Mononuclear cell (primary cell): ENCODE data around the gene PRKG2. TPM values are rescaled to one million over a fixed set of nuclear protein-coding genes. Genes with fewer than 3 reads are reported as not detected.

Source experiments
- total RNA-seq: library from RNA; depleted of rRNA; stranded (reverse); fragments of >200 nt; gene quantifications from one replicate; pipeline ENCODE4 v1.2.3, GENCODE V29; 2012

PRKG2 gene
- total RNA-seq, 1 donor = 1.7 TPM

Other genes with a start within 250 kb of the PRKG2 start
- 0.10 TPM for gene BMP3, start 184.5 kb downstream of the PRKG2 start, total RNA-seq